ENCODE measurements around the gene FBN2.

DNA sequence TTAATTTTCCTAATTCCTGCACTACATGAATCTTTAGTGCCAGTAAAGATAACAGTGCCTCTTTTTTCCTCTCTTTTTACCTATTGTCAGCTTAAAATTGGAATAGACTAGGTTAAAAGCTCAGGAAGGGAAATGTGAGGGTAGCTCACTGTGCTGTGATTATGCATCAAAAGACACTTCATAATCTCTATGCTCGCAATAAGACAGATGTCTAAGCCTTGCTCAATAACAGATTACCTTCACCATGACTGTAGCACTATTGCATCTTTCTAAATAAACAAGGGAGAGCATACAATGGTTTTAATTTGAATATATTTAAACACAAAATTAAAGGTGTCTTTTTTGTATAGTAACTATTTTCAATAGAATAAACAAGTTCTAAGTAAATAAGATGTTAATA is 130.1 kb downstream of the FBN2 start:
- TF ChIP-seq SNAI2 (CRISPR knock-in tag; IDR thresholded peaks at IDR 0.05) (no peak), RARB (CRISPR knock-in tag; IDR thresholded peaks at IDR 0.05) (no peak), ZFP30 (CRISPR knock-in tag; IDR thresholded peaks at IDR 0.05) (no peak), ISL1 (CRISPR knock-in tag; IDR thresholded peaks at IDR 0.05) (no peak), CSDC2 (CRISPR knock-in tag; IDR thresholded peaks at IDR 0.05) (no peak)
- TF ChIP-seq, protein P1, sequence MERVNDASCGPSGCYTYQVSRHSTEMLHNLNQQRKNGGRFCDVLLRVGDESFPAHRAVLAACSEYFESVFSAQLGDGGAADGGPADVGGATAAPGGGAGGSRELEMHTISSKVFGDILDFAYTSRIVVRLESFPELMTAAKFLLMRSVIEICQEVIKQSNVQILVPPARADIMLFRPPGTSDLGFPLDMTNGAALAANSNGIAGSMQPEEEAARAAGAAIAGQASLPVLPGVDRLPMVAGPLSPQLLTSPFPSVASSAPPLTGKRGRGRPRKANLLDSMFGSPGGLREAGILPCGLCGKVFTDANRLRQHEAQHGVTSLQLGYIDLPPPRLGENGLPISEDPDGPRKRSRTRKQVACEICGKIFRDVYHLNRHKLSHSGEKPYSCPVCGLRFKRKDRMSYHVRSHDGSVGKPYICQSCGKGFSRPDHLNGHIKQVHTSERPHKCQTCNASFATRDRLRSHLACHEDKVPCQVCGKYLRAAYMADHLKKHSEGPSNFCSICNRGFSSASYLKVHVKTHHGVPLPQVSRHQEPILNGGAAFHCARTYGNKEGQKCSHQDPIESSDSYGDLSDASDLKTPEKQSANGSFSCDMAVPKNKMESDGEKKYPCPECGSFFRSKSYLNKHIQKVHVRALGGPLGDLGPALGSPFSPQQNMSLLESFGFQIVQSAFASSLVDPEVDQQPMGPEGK (CRISPR knock-in tag; IDR thresholded peaks at IDR 0.05; ENCODE audit: borderline replicate concordance): no peak
- TF ChIP-seq, protein P2, sequence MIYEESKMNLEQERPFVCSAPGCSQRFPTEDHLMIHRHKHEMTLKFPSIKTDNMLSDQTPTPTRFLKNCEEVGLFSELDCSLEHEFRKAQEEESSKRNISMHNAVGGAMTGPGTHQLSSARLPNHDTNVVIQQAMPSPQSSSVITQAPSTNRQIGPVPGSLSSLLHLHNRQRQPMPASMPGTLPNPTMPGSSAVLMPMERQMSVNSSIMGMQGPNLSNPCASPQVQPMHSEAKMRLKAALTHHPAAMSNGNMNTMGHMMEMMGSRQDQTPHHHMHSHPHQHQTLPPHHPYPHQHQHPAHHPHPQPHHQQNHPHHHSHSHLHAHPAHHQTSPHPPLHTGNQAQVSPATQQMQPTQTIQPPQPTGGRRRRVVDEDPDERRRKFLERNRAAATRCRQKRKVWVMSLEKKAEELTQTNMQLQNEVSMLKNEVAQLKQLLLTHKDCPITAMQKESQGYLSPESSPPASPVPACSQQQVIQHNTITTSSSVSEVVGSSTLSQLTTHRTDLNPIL (CRISPR knock-in tag; IDR thresholded peaks at IDR 0.05; ENCODE audit: low read depth): no peak
- TF ChIP-seq, protein P3, sequence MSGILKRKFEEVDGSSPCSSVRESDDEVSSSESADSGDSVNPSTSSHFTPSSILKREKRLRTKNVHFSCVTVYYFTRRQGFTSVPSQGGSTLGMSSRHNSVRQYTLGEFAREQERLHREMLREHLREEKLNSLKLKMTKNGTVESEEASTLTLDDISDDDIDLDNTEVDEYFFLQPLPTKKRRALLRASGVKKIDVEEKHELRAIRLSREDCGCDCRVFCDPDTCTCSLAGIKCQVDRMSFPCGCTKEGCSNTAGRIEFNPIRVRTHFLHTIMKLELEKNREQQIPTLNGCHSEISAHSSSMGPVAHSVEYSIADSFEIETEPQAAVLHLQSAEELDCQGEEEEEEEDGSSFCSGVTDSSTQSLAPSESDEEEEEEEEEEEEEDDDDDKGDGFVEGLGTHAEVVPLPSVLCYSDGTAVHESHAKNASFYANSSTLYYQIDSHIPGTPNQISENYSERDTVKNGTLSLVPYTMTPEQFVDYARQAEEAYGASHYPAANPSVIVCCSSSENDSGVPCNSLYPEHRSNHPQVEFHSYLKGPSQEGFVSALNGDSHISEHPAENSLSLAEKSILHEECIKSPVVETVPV (CRISPR knock-in tag; IDR thresholded peaks at IDR 0.05): no peak

Measured in SK-N-SH treated with all-trans-retinoic acid at 6 μM for 48 hours (cell line).